H1 (cell line): Measurements from ENCODE around the gene MEST.

ENCODE experiments used
- ATF2 ChIP-seq: IDR thresholded peaks from 2 replicates; pipeline ENCODE4 v1.6.1; 2012; ENCODE audit warnings: low read length, inconsistent platforms
- CTCF ChIP-seq, 3 experiments: IDR thresholded peaks; 1 replicate in 2 of 3; 2 replicates in 1 of 3; pipeline versions ENCODE4 v1.5.1 to v1.6.1; 2011; ENCODE audit warnings: low read length in 3 of 3, mild to moderate bottlenecking in 3 of 3, inconsistent platforms in 2 of 3, low read depth in 1 of 3, moderate library complexity in 1 of 3; ENCODE audit not compliant: insufficient read depth in 1 of 3; ENCODE audit errors: control extremely low read depth in 1 of 3
- GABPA ChIP-seq: IDR thresholded peaks from 2 replicates; pipeline ENCODE4 v1.6.1; 2011; ENCODE audit warnings: mild to moderate bottlenecking, low read length, moderate library complexity, borderline replicate concordance; ENCODE audit not compliant: insufficient read depth
- PHF8 ChIP-seq: fragments of 200-600 bp; sonication (generic); conservative IDR thresholded peaks from 2 replicates; pipeline ENCODE4 v1.7.1; 2012; ENCODE audit warnings: low read depth, mild to moderate bottlenecking, inconsistent platforms, low read length, moderate library complexity
- TEAD4 ChIP-seq: IDR thresholded peaks from 2 replicates; pipeline ENCODE4 v1.6.1; 2012; ENCODE audit warnings: low read depth, low read length, inconsistent platforms, mixed read lengths

DNA sequence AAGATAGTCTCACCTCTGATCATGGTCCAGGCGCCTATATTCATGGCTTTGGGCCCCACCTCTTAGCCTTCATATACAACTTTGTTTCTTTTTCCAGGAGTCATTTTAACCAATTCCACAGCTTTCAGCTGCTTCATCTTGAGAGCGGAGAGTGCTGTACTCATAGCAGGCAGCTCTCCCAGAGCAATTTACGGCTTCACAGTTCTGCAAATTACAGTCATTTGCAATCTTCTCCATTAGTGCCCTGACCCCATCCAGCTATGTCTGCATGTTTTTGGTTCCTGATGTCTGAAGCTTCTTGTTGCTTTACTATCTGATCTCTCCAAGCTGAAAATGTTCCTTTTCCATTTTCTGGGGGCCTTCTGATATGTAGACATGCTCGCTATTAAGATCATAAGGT, 18.0 kb upstream of the MEST start:
- TF ChIP-seq CTCF (IDR thresholded peaks at IDR 0.05; ENCODE audit: control extremely low read depth in 1 of 3, insufficient read depth in 1 of 3, low read depth in 1 of 3, low read length in 3 of 3) (no peak), GABPA (no peak), ATF2 (no peak), PHF8 (no peak), TEAD4 (no peak)
